NCI-H748 (cell line): Measurements from ENCODE around the gene KLHL22.

Source experiments
- DNase-seq: peaks from one replicate; lab custom pipeline; 2025; ENCODE audit not compliant: unreplicated experiment; lab: John Stamatoyannopoulos, UW

KLHL22 gene

GRCh38 chr22:20434264-20434751, 61.3 kb downstream of the KLHL22 start:
- no peak for DNase-seq

- DNase-seq: no peak
Measured at GRCh38 chr22:20433686-20434241, 61.8 kb downstream of the KLHL22 start.

DNA sequence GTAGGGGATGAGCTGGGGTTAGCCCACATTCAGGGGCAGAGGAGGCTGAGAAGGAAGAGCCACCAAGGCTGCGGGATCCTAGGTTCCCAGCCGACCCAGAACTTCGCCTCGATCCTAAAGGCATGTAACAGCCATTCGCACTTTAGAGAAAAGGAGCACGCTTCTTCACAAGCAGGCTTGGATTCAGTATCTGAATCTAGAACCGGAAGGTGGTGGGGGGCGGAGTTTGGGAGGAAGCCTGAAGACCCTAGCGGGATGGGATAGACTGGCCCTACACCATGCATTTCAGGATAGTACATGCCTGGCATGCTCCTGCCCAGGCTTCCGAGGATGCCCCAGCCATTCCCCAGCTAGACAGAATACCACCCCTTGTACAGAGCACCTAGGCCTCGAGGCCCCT, 62.4 kb downstream of the KLHL22 start:
- no peak for DNase-seq

GRCh38 chr22:20432244-20432686, 63.3 kb downstream of the KLHL22 start:
- no peak for DNase-seq

GRCh38 chr22:20431511-20432192, 63.9 kb downstream of the KLHL22 start:
- no peak for DNase-seq

- peak; percentile 69 for DNase-seq
Measured at GRCh38 chr22:20430720-20431510, 64.7 kb downstream of the KLHL22 start.

DNA sequence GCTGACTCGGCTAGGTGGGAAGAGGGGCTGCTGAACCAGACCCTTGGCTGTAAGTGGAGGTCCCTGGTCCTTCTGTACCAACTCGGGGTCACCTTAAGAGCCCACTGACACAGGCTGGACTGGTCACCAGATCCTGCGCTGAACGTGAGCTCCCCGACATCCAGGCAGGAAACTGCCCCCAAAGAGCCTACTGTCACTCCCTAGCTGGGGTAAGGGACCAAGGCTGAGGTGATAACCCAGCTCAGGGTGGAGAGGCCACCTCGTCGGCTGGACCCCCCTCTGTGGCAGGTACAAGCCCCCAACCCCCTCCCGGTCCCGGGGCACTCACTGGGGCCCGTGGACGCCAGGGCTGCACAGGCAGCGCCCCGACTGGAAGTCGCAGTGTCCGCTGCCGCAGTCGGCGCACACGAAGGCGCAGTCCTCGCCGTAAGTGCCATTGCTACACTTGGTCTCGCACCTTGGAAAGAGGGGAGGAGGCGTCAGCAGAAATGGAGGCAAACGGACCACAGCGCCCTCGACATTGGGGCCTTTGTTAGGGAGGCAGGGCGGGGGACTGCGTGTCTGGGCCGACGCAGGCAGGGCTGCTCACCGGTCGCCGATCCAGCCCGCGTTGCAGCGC, 65.4 kb downstream of the KLHL22 start:
- DNase-seq: peak; percentile 55

- no peak for DNase-seq
Measured at GRCh38 chr22:20429254-20430100, 66.1 kb downstream of the KLHL22 start.

DNA sequence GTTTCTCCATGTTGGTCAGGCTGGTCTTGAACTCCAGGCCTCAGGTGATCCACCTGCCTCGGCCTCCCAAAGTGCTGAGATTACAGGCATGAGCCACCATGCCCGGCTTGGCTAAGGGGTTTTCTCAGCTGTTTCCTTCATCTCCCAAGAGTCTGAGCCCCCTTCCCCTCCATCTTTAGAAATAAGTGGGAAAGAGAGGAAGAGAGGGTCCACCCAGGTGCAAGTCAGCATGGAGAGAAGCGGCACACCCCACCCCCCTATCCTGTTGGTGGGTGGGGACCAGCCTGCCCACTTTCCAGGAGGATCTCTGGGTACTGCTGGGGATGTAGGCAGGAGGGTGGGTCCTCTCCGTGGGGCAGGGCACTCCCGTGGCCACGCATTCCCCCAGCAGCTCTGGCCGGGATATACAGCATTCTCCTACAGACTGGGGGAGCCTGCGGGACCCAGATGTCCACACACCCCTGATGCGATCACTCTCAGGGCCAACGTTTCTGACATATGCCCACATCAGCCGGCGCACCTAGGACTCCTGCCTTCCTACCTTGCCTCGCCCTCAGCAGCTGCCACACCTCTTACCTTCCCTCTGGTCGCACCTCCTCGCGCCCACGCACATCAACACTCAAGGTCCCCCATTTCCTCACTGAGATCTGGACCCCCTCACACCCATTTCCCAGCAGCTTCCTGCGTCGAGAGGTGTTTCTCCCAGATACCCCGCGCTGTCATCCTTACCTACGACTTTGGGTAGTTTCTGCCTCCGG, 66.9 kb downstream of the KLHL22 start:
- no peak for DNase-seq

DNA sequence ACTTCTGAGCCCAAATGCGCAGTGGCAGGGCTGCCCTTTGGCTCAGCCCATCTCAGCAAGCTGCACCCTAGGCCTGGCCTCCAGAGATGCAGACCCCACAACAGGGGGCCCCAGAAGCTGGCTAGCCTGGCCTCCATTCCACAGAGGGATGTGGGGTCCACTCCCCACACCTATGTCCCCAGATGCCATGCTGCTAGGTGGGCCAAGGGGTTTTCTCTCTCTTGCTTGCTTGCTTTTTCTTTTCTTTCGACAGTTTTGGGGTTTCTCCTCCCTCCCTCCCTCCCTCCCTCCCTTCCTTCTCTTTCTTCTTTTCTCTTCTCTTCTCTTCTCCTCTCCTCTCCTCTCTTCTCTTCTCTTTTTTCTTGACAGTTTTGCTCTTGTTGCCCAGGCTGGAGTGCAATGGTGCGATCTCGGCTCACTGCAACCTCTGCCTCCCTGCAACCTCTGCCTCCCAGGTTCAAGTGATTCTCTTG, 67.6 kb downstream of the KLHL22 start:
- no peak for DNase-seq

GRCh38 chr22:20427104-20427944, 68.3 kb downstream of the KLHL22 start:
- DNase-seq: no peak

GRCh38 chr22:20426259-20426615, 69.4 kb downstream of the KLHL22 start:
- DNase-seq: no peak

GRCh38 chr22:20425566-20426258, 69.9 kb downstream of the KLHL22 start:
- DNase-seq: no peak

DNA sequence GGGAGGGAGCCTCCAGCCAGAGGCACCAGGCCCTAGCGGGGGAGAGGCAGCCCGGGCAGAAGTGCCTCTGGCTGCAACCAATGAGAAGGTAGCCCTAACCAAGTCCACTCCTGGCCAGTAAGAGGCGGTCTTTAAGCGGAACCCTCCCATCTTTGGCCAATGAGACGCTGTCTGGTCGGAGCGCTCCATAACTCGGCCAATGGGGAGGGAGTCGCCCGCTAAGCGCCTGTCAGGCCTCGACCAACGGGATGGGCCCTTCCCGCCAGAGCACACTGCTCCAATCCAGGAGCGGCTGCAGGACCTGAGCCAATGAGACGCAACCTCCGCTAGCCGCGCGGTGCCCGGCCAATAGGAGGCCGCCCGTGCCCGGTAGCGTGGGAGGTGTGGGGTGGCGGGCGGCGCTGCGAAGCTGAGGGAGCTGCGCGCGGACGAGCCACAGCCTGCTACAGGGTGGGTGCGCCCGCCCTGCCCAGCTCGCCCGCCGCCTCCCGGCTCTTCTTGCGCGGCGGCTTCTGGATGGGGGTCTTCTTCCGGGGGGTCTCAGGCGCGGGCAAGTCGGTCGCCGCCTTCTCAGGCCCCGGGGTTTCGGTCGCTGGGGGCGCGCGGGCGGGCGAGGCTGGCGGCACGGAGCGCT, 70.5 kb downstream of the KLHL22 start:
- no peak for DNase-seq

DNA sequence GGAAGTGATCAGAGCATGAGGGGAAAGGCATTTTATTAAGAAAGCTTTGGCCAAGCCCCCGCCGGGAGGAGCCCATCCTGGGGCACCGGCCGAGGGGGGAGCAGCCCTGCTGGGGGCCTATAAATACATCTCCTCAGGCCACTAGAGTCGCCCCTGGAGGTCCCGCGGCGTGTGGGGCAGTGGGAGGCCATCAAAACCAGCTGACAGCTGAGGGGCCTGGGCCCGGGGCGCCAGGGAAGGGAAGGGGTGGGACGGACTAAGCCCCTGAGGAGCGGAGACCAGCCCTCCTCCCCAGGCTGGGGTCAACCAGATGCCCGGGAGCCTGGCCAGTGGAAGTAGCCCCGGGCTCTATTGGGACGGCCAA, 71.0 kb downstream of the KLHL22 start:
- no peak for DNase-seq

- no peak for DNase-seq
Measured at GRCh38 chr22:20423906-20424551, 71.6 kb downstream of the KLHL22 start.
